ENCODE data around the gene GALNT18. TPM values are rescaled to one million over a fixed set of nuclear protein-coding genes. Genes with fewer than 3 reads are reported as not detected.

Gene GALNT18
- total RNA-seq, 4 donors from 2014 or later, result 4.7 to 20.4 (median 14.1) TPM

- intact Hi-C loops (cut with DNase I), result no loop called here
- 56 to 64% methylated on average over 2 of the region's 2 CpGs for WGBS, 2 donors
- TF ChIP-seq POLR2A (IDR thresholded peaks at IDR 0.05) (no peak), CTCF (IDR thresholded peaks at IDR 0.05) (no peak)
- no peak overlapping the region for H3K27ac ChIP-seq
- H3K27me3 ChIP-seq, result no peaks in the 10 kb centered on the region
- peaks cover 0 to 20% (median 6%) of the 10 kb centered on the region in 3 donors for H3K4me1 ChIP-seq
- no peaks in the 10 kb centered on the region for H3K9me3 ChIP-seq
- no peak overlapping the region for H3K4me3 ChIP-seq
- H3K36me3 ChIP-seq, result no peaks in the 10 kb centered on the region
- no peak for DNase-seq
Observed at GRCh38 chr11:11588243-11588642, 33.6 kb downstream of the GALNT18 start.

- no peak for DNase-seq
- peaks cover 4 to 31% (median 13%) of the 10 kb centered on the region in 3 donors for H3K4me1 ChIP-seq
- H3K4me3 ChIP-seq, result no peak overlapping the region
- WGBS, 2 donors, result 76 to 90% methylated on average over 2 to 4 of the region's 4 CpGs
- TF ChIP-seq CTCF (IDR thresholded peaks at IDR 0.05), result no peak
- no peak for TF ChIP-seq POLR2A (IDR thresholded peaks at IDR 0.05)
- H3K36me3 ChIP-seq, result no peaks in the 10 kb centered on the region
- no peak overlapping the region for H3K27ac ChIP-seq
- intact Hi-C loops (cut with DNase I), result no loop called here
- no peaks in the 10 kb centered on the region for H3K27me3 ChIP-seq
- no peaks in the 10 kb centered on the region for H3K9me3 ChIP-seq
Observed at GRCh38 chr11:11587122-11587521, 34.7 kb downstream of the GALNT18 start.

- H3K4me3 ChIP-seq, result no peak overlapping the region
- H3K4me1 ChIP-seq, result peaks cover 4 to 37% (median 15%) of the 10 kb centered on the region in 3 donors
- no peak overlapping the region for H3K27ac ChIP-seq
- no peaks in the 10 kb centered on the region for H3K27me3 ChIP-seq
- no peak for DNase-seq
- no peaks in the 10 kb centered on the region for H3K9me3 ChIP-seq
- H3K36me3 ChIP-seq, result no peaks in the 10 kb centered on the region
- intact Hi-C loops (cut with DNase I), result no loop called here
- TF ChIP-seq CTCF (IDR thresholded peaks at IDR 0.05), result no peak
- TF ChIP-seq POLR2A (IDR thresholded peaks at IDR 0.05), result no peak
- WGBS, 2 donors, result 69 to 86% methylated on average over 7 of the region's 7 CpGs
Observed at GRCh38 chr11:11586465-11586864, 35.3 kb downstream of the GALNT18 start.

GRCh38 chr11:11584937-11585336 lies 36.9 kb downstream of the GALNT18 start:
- Histone ChIP-seq H3K36me3 (no peaks in the 10 kb centered on the region), H3K27me3 (no peaks in the 10 kb centered on the region), H3K4me3 (no peak overlapping the region), H3K4me1 (peaks cover 9 to 48% (median 23%) of the 10 kb centered on the region in 3 donors), H3K27ac (peak overlapping the region in 1 of 4 donors; percentile 5), H3K9me3 (no peaks in the 10 kb centered on the region)
- no peak for DNase-seq
- no peak for TF ChIP-seq POLR2A (IDR thresholded peaks at IDR 0.05)
- WGBS, 2 donors, result 59 to 80% methylated on average over 1 of the region's 1 CpG
- intact Hi-C loops (cut with DNase I), result no loop called here

GRCh38 chr11:11584530-11584810 lies 37.3 kb downstream of the GALNT18 start:
- Histone ChIP-seq H3K36me3 (no peaks in the 10 kb centered on the region), H3K4me3 (no peak overlapping the region), H3K9me3 (no peaks in the 10 kb centered on the region), H3K4me1 (peaks cover 9 to 49% (median 23%) of the 10 kb centered on the region in 3 donors), H3K27me3 (no peaks in the 10 kb centered on the region), H3K27ac (peak overlapping the region in 1 of 4 donors; percentile 5)
- WGBS, 2 donors, result 29 to 42% methylated on average over 5 of the region's 5 CpGs
- TF ChIP-seq CTCF (IDR thresholded peaks at IDR 0.05), result no peak
- no peak for TF ChIP-seq POLR2A (IDR thresholded peaks at IDR 0.05)
- DNase-seq, result no peak
- intact Hi-C loops (cut with DNase I), result no loop called here
